ENCODE data around the gene CTNNA3. TPM values are rescaled to one million over a fixed set of nuclear protein-coding genes. Genes with fewer than 3 reads are reported as not detected.

CTNNA3 gene
- total and polyA plus RNA-seq, 7 donors, result under 0.01 to 4.6 (median 2.4) TPM; not detected in 1

DNA sequence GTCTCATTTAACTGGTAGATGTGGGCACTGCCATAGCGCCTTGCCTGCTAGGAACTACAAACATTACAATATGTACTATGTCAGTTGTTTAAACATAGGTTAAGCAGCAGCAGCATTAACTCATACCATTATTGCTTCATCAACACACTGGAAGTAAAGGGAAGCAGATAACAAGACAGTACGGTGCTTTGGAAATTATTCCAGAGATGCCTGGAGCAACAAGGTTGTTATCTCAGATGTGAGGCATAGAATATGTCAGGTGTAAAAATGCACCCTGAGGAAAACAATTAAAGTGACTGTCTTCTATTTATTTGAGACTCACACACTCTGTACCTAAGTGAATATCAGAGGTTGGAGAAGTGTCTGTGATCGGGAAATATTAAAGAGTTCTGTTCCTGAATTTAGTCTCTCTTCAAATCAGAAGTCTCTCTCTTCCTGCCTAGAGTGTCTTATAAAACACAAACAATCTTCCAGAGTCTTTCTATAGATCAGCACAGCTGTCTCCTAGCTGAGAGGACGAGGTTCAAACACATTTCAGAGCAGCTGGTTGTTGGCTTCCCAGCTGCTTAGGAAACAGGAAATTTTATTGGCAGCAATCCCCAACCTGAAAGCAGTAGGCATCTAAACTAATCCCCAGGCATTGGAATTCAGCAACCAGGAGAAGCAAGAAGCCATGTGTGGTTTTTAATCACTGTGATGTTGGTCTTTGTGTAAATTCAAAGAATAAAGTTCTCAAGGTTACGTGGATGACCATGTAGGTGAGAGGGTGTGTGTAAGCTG, 1764.5 kb downstream of the CTNNA3 start:
- Histone ChIP-seq H3K27ac (no peak overlapping the region), H3K4me3 (no peak overlapping the region), H3K9me3 (no peaks in the 10 kb centered on the region), H3K36me3 (no peaks in the 10 kb centered on the region), H3K4me1 (no peaks in the 10 kb centered on the region), H3K27me3 (no peaks in the 10 kb centered on the region)
- DNase-seq, result no peak
- TF ChIP-seq EP300 (IDR thresholded peaks at IDR 0.05), result no peak
- no peak for TF ChIP-seq POLR2AphosphoS5 (IDR thresholded peaks at IDR 0.05)
- TF ChIP-seq POLR2A (IDR thresholded peaks at IDR 0.05), result no peak
- TF ChIP-seq, protein P1, sequence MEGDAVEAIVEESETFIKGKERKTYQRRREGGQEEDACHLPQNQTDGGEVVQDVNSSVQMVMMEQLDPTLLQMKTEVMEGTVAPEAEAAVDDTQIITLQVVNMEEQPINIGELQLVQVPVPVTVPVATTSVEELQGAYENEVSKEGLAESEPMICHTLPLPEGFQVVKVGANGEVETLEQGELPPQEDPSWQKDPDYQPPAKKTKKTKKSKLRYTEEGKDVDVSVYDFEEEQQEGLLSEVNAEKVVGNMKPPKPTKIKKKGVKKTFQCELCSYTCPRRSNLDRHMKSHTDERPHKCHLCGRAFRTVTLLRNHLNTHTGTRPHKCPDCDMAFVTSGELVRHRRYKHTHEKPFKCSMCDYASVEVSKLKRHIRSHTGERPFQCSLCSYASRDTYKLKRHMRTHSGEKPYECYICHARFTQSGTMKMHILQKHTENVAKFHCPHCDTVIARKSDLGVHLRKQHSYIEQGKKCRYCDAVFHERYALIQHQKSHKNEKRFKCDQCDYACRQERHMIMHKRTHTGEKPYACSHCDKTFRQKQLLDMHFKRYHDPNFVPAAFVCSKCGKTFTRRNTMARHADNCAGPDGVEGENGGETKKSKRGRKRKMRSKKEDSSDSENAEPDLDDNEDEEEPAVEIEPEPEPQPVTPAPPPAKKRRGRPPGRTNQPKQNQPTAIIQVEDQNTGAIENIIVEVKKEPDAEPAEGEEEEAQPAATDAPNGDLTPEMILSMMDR (IDR thresholded peaks at IDR 0.05), result no peak
- WGBS, 2 donors, result 59 to 64% methylated on average over 5 of the region's 5 CpGs
- intact Hi-C loops (cut with DNase I), result no loop called here

- H3K27me3 ChIP-seq, result no peaks in the 10 kb centered on the region
- intact Hi-C loops (cut with DNase I), result no loop called here
- DNase-seq, result no peak
- H3K27ac ChIP-seq, result no peak overlapping the region
- 26 to 44% methylated on average over 1 of the region's 1 CpG for WGBS, 2 donors
- H3K4me3 ChIP-seq, result no peak overlapping the region
- H3K36me3 ChIP-seq, result no peaks in the 10 kb centered on the region
- TF ChIP-seq, protein P1 (IDR thresholded peaks at IDR 0.05), result no peak
- no peak for TF ChIP-seq POLR2AphosphoS5 (IDR thresholded peaks at IDR 0.05)
- TF ChIP-seq EP300 (IDR thresholded peaks at IDR 0.05), result no peak
- no peak for TF ChIP-seq POLR2A (IDR thresholded peaks at IDR 0.05)
- H3K4me1 ChIP-seq, result no peaks in the 10 kb centered on the region
- H3K9me3 ChIP-seq, result no peaks in the 10 kb centered on the region
Observed at GRCh38 chr10:65911151-65911835, 1784.7 kb downstream of the CTNNA3 start.

DNA sequence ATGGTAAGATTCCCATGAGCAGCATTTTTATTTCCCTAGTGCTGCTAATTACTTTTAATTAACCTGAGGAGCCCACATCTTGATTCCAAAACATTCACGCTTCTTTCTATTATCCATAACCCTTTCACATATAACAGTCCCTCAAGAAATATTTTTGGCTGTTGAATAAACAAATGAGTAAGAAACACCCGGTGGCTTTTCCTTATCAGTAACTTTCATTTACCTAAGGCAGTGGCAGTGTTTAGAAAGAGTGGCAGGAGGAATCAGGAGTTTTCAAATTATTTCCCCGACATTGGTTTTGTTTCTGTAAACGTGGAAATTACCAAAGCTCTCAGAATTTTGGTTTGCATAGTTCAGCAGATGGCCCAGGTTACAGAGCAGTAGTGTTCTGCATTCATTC, 1785.8 kb downstream of the CTNNA3 start:
- Histone ChIP-seq H3K27ac (no peak overlapping the region), H3K9me3 (no peaks in the 10 kb centered on the region), H3K4me1 (no peaks in the 10 kb centered on the region), H3K27me3 (no peaks in the 10 kb centered on the region), H3K36me3 (no peaks in the 10 kb centered on the region), H3K4me3 (no peak overlapping the region)
- intact Hi-C loops (cut with DNase I), result no loop called here
- 14 to 66% methylated on average over 4 of the region's 4 CpGs for WGBS, 2 donors
- TF ChIP-seq POLR2A (IDR thresholded peaks at IDR 0.05) (no peak), POLR2AphosphoS5 (IDR thresholded peaks at IDR 0.05) (no peak), EP300 (IDR thresholded peaks at IDR 0.05) (no peak)
- TF ChIP-seq, protein P1 (IDR thresholded peaks at IDR 0.05), result no peak
- no peak for DNase-seq

- Histone ChIP-seq H3K4me1 (no peaks in the 10 kb centered on the region), H3K36me3 (no peaks in the 10 kb centered on the region), H3K27ac (no peak overlapping the region), H3K9me3 (no peaks in the 10 kb centered on the region), H3K27me3 (no peaks in the 10 kb centered on the region), H3K4me3 (no peak overlapping the region)
- WGBS, 2 donors, result 75 to 78% methylated on average over 8 of the region's 8 CpGs
- intact Hi-C loops (cut with DNase I), result no loop called here
- DNase-seq, result no peak
- TF ChIP-seq POLR2AphosphoS5 (IDR thresholded peaks at IDR 0.05) (no peak), POLR2A (IDR thresholded peaks at IDR 0.05) (no peak), EP300 (IDR thresholded peaks at IDR 0.05) (no peak)
- TF ChIP-seq, protein P1 (IDR thresholded peaks at IDR 0.05), result no peak
Observed at GRCh38 chr10:65907199-65907712, 1788.7 kb downstream of the CTNNA3 start.
